Stomach smooth muscle (tissue), 2 donors: ENCODE measurements around the gene SULF2.
A peak's percentile ranks its signal among the peaks of the same experiment; 100 is the strongest.

ENCODE experiments used
- H3K27ac ChIP-seq: one replicate; pipeline ENCODE4 v1.7.0; 2013; ENCODE audit warnings: mild to moderate bottlenecking, low read length, inconsistent platforms
- H3K27me3 ChIP-seq, 2 donors: one replicate each; pipeline ENCODE4 v1.7.0; 2013; ENCODE audit warnings: low read length in 2 of 2; ENCODE audit not compliant: insufficient read depth in 2 of 2, control insufficient read depth in 1 of 2
- H3K36me3 ChIP-seq, 2 donors: one replicate each; pipeline ENCODE4 v1.7.0; 2013; ENCODE audit warnings: low read length in 2 of 2; ENCODE audit not compliant: control insufficient read depth in 2 of 2, insufficient read depth in 2 of 2
- H3K4me1 ChIP-seq: one replicate; pipeline ENCODE4 v1.7.0; 2013; ENCODE audit warnings: low read length; ENCODE audit not compliant: control insufficient read depth, insufficient read depth
- H3K4me3 ChIP-seq, 2 donors: one replicate each; pipeline ENCODE4 v1.7.0; 2013; ENCODE audit warnings: low read length in 2 of 2
- H3K9ac ChIP-seq, 2 donors: one replicate each; pipeline ENCODE4 v1.7.0; 2013; ENCODE audit warnings: low read length in 2 of 2, mild to moderate bottlenecking in 1 of 2
- H3K9me3 ChIP-seq, 2 donors: one replicate each; pipeline ENCODE4 v1.7.0; 2013; ENCODE audit warnings: low read length in 2 of 2; ENCODE audit not compliant: control insufficient read depth in 2 of 2
- donor health status: healthy.
- donor health status: Pancreatic carcinoma.

Gene SULF2

GRCh38 chr20:47774131-47774777 is 11.0 kb downstream of the SULF2 start:
- Histone ChIP-seq H3K9ac (no peak overlapping the region), H3K4me1 (peaks cover 13% of the 10 kb centered on the region), H3K27me3 (no peaks in the 10 kb centered on the region), H3K27ac (peak overlapping the region; percentile 11), H3K4me3 (no peak overlapping the region), H3K9me3 (peaks cover 0 to 7% of the 10 kb centered on the region in 2 donors), H3K36me3 (no peaks in the 10 kb centered on the region)

GRCh38 chr20:47773371-47773786 is 11.9 kb downstream of the SULF2 start:
- Histone ChIP-seq H3K9me3 (peaks cover 0 to 7% of the 10 kb centered on the region in 2 donors), H3K4me1 (peaks cover 9% of the 10 kb centered on the region), H3K27ac (peak overlapping the region; percentile 11), H3K36me3 (no peaks in the 10 kb centered on the region), H3K9ac (no peak overlapping the region), H3K4me3 (no peak overlapping the region), H3K27me3 (no peaks in the 10 kb centered on the region)

DNA sequence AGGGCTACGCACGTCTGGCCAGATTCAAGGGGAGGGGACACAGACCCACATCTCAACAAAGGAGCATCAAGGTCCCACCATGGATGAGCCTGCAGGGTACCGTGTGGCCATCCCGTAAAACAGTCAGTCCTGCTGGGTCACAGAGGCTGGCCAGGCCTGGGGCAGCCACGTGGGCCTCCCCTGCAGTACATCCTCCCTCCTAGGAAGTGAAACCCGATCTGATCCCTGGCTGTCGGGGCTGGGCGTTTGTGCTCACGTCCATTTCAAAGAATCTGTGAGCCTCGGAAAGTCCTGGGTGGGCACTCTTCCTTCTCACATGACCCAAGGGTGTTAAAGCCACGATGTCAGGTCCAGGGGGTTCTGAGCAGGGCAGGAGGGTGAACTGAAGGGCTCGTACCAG is 14.3 kb downstream of the SULF2 start:
- H3K4me3 ChIP-seq: no peak overlapping the region
- H3K27ac ChIP-seq: no peak overlapping the region
- peaks cover 0 to 7% of the 10 kb centered on the region in 2 donors for H3K9me3 ChIP-seq
- no peak overlapping the region for H3K9ac ChIP-seq
- H3K27me3 ChIP-seq: no peaks in the 10 kb centered on the region
- peaks cover 3% of the 10 kb centered on the region for H3K4me1 ChIP-seq
- H3K36me3 ChIP-seq: no peaks in the 10 kb centered on the region

- H3K27ac ChIP-seq: no peak overlapping the region
- H3K4me3 ChIP-seq: no peak overlapping the region
- no peaks in the 10 kb centered on the region for H3K27me3 ChIP-seq
- peaks cover 4% of the 10 kb centered on the region for H3K4me1 ChIP-seq
- no peak overlapping the region for H3K9ac ChIP-seq
- peaks cover 0 to 7% of the 10 kb centered on the region in 2 donors for H3K9me3 ChIP-seq
- H3K36me3 ChIP-seq: peaks cover 0 to 2% of the 10 kb centered on the region in 2 donors
Measured at GRCh38 chr20:47768016-47768824, 17.1 kb downstream of the SULF2 start.

- Histone ChIP-seq H3K27me3 (no peaks in the 10 kb centered on the region), H3K9ac (no peak overlapping the region), H3K4me1 (peaks cover 8% of the 10 kb centered on the region), H3K27ac (no peak overlapping the region), H3K9me3 (peaks cover 0 to 7% of the 10 kb centered on the region in 2 donors), H3K4me3 (no peak overlapping the region), H3K36me3 (peaks cover 0 to 2% of the 10 kb centered on the region in 2 donors)
Measured at GRCh38 chr20:47765691-47766594, 19.3 kb downstream of the SULF2 start.

GRCh38 chr20:47765271-47765670 is 20.0 kb downstream of the SULF2 start:
- no peaks in the 10 kb centered on the region for H3K27me3 ChIP-seq
- no peak overlapping the region for H3K4me3 ChIP-seq
- H3K4me1 ChIP-seq: peaks cover 8% of the 10 kb centered on the region
- peaks cover 0 to under 1% of the 10 kb centered on the region in 2 donors for H3K9me3 ChIP-seq
- no peak overlapping the region for H3K27ac ChIP-seq
- no peak overlapping the region for H3K9ac ChIP-seq
- peaks cover 0 to 2% of the 10 kb centered on the region in 2 donors for H3K36me3 ChIP-seq

- Histone ChIP-seq H3K27ac (no peak overlapping the region), H3K27me3 (no peaks in the 10 kb centered on the region), H3K9ac (no peak overlapping the region), H3K4me1 (peaks cover 8% of the 10 kb centered on the region), H3K9me3 (no peaks in the 10 kb centered on the region), H3K36me3 (peaks cover 0 to 2% of the 10 kb centered on the region in 2 donors), H3K4me3 (no peak overlapping the region)
Measured at GRCh38 chr20:47764154-47764733, 21.0 kb downstream of the SULF2 start.

DNA sequence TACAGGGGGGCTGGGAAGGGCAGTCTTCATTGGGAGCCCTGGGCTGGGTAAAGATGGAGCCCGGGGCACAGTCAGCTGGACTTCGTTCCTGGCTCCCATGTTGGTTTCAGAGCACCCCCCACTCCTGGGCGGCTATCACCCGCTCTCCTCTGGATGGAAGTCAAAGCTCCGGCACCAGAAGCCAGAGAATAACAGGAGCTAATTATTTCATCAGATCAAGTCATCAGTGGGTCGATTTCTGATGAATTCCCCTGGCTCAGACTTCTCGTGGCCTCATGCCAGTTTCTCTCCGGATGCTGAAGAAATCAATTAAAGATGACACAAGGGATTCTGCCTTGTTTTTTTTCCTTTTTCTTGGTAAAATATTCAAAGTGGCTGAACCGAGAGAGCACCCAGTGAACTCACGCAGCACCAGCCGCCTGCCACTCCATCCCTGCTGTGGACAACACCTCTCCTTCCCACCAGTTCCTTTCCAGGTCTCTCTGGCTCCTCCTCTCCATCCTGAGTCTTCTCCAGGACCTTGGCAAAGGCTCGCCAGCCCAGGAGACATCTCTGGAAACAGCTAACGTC is 22.5 kb downstream of the SULF2 start:
- H3K27ac ChIP-seq: no peak overlapping the region
- no peaks in the 10 kb centered on the region for H3K9me3 ChIP-seq
- H3K36me3 ChIP-seq: peaks cover 0 to 2% of the 10 kb centered on the region in 2 donors
- H3K4me3 ChIP-seq: no peak overlapping the region
- H3K9ac ChIP-seq: no peak overlapping the region
- H3K4me1 ChIP-seq: peaks cover 8% of the 10 kb centered on the region
- no peaks in the 10 kb centered on the region for H3K27me3 ChIP-seq

GRCh38 chr20:47761482-47762047 is 23.7 kb downstream of the SULF2 start:
- Histone ChIP-seq H3K27me3 (no peaks in the 10 kb centered on the region), H3K9me3 (no peaks in the 10 kb centered on the region), H3K36me3 (peaks cover 3 to 5% of the 10 kb centered on the region in 2 donors), H3K4me3 (no peak overlapping the region), H3K4me1 (peaks cover 8% of the 10 kb centered on the region), H3K27ac (no peak overlapping the region), H3K9ac (no peak overlapping the region)
